ENCODE measurements around the gene RSPH10B2.
"Not testable (repeated sequence)": the region's sequence is repeated elsewhere in the genome, so short reads cannot be mapped to it uniquely, and the experiment has no call there.

The RSPH10B2 gene

GRCh38 chr7:6792113-6792872 lies 38.4 kb downstream of the RSPH10B2 start:
- not testable (repeated sequence) for DNase-seq (ENCODE audit: low spot score)

GRCh38 chr7:6794276-6794675 lies 40.4 kb downstream of the RSPH10B2 start:
- not testable (repeated sequence) for DNase-seq (ENCODE audit: low spot score)

DNA sequence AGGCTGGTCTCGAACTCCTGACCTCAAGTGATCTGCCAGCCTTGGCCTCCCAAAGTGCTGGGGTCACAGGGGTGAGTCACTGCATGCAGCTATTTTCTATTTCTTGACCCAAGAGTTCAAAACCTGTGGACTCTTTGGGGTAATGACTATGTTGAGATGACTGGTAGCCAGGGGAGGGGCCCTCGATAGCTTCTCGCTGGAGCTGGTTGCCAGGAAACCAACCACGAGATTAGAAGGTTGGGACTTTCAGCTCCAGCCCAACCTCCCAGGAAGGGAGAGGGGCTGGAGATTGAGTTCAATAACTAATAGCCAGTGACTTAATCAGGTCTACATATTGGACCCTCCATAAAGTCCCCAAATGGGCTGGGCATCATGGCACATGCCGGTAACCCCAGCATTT lies 43.3 kb downstream of the RSPH10B2 start:
- not testable (repeated sequence) for DNase-seq (ENCODE audit: low spot score)

- not testable (repeated sequence) for DNase-seq (ENCODE audit: low spot score)
These were observed 44.1 kb downstream of the RSPH10B2 start for GRCh38 chr7:6798047-6798446.

GRCh38 chr7:6799887-6800286 lies 46.0 kb downstream of the RSPH10B2 start:
- not testable (repeated sequence) for DNase-seq (ENCODE audit: low spot score)

- not testable (repeated sequence) for DNase-seq (ENCODE audit: low spot score)
These were observed 46.4 kb downstream of the RSPH10B2 start for GRCh38 chr7:6800331-6800730.

DNA sequence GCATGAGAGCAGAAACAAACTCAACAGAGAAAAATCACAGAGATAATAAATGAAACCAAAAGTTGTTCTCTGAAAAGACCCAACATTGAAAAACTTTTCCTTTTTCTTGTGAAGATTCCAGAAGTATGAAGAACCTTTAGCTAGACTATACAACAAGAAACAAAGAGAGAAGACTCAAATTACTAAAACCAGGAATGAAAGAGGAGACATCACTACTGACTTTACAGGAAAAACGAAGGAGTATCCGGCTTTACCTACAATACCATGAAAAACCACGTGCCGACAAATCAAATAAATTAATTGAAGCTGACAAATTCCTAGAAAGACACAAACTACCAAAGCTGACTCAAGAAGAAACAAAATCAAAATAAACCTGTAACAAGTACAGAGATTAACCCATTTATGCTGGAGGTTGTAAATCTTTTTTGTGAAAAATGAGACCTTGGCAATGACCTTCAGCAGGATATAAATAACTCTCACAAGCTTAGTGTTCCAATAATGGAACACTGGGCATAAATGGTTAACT lies 53.6 kb downstream of the RSPH10B2 start:
- not testable (repeated sequence) for DNase-seq (ENCODE audit: low spot score)

GRCh38 chr7:6807959-6808358 lies 54.1 kb downstream of the RSPH10B2 start:
- DNase-seq (ENCODE audit: low spot score): not testable (repeated sequence)

DNA sequence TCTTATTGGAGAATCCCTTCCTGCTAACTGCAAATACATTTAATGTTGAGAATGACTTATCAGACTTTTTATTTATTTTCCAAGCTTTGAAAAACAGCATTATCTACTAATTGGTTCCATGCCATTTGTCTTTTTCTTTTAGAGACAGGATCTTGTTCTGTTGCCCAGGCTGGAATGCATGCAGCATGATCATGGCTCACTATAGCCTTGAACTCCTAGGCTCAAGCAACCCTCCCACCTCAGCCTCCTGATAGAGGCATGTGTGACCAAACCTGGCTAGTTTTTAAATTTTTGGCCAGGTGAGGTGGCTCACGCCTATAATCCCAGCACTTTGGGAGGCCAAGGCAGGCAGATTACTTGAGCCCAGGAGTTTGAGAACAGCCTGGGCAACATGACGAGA lies 59.1 kb downstream of the RSPH10B2 start:
- not testable (repeated sequence) for DNase-seq (ENCODE audit: low spot score)

DNA sequence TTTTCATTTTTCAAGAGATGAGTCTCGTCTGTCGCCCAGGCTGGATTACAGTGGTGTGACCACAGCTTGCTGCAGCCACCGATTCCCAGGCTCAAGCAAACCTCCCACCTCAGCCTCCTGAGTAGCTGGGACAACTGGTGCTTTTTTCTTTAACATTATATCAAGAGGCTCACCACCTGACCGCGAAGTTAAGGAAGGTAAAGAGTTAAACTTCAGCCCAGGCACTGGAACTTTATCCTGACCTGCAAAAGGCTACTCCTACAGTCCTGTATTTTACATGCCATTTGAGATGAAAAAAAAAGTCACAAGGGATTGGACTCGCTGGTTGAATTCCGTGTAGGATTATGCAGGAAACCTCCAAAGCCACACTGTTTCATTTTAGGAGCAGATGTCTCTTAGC lies 61.6 kb downstream of the RSPH10B2 start:
- DNase-seq (ENCODE audit: low spot score): not testable (repeated sequence)

GRCh38 chr7:6821622-6822021 lies 67.7 kb downstream of the RSPH10B2 start:
- not testable (repeated sequence) for DNase-seq (ENCODE audit: low spot score)

DNA sequence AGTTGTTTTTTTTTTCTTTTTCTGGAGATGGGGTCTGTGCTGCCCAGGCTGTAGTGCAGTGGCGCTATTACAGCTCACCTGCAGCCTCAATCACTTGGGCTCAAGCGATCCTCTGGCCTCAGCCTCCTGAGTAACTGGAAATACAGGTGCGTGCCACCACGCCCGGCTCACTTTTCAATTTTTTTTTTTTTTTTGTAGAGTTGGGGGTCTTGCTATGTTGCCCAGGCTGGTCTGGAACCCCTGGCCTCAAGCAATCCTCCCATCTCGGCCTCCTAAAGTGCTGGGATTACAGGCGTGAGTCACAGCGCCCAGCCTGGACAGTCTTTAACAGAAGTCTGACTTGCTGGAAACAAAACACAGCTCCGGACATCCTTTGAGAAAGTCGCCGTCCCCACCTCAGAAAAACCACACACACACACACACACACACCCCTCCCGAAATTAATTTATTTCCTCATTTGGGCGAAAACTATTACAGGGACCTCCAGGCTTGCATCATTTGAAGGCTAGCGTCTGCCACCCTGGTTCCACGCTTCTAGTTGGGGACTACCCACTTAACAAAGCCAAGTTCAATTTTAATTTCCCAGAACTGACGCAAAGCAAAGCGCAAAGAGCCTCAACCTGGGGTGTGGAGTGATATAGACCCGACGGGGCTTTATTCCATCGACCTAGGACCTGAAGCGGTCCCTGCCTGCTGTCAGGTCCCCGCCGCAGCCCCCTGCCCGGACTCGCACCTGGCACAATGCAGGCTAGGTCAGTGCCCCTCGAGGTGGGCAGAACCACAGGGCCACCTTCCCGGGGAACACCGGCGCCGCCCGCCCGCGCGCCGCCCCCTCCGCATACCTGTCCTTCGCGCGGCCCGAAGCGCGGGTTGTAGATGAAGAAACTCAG lies 71.6 kb downstream of the RSPH10B2 start:
- not testable (repeated sequence) for DNase-seq (ENCODE audit: low spot score)

DNA sequence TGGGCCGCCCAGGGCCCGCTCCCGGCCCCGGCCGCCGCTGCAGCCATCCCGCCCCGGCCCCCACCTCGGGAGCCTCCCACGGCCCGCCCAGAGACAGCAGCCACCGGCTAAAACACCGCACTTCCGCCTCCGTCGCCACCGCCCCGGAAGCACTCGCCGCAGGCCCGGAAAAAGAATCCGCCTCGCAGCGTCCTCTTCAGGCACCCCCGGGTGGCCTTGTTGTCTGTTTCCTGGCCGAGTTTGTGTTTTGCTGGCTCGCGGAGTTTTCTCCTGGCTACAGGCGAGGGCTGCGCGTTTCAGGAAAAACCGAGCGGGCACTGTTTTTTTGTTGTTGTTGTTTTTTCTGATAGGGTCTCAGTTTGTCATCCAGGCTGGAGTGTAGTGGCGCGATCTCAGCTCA lies 72.2 kb downstream of the RSPH10B2 start, which contains the start of gene CCZ1B:
CCZ1B (minus strand) TSS at position 125 of the 400 bp plus-strand sequence; CDS start at position 47, 78 bp downstream.
- DNase-seq (ENCODE audit: low spot score): not testable (repeated sequence)

GRCh38 chr7:6827180-6827579 lies 73.3 kb downstream of the RSPH10B2 start:
- not testable (repeated sequence) for DNase-seq (ENCODE audit: low spot score)

DNA sequence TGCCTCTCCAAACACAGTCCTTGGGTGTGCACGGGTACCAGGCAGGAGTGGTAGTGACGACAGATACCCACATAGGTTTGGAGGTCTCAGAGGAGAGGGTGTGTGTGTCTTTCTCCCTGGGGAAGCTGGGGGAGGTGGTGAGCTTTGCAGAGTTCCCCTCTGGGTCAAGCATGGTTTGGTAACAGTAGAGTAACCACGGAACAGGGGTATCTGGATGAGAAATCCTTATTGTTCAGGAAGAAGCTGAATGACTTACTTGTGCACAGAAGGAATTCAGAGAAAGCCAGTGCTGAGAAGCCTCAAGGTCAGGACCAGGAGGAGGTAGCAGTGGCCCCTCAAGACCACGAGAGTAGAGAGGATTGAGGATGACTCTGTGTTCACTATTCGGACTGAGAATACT lies 75.7 kb downstream of the RSPH10B2 start:
- not testable (repeated sequence) for DNase-seq (ENCODE audit: low spot score)

- not testable (repeated sequence) for DNase-seq (ENCODE audit: low spot score)
These were observed 76.1 kb downstream of the RSPH10B2 start for GRCh38 chr7:6830026-6830425.

DNA sequence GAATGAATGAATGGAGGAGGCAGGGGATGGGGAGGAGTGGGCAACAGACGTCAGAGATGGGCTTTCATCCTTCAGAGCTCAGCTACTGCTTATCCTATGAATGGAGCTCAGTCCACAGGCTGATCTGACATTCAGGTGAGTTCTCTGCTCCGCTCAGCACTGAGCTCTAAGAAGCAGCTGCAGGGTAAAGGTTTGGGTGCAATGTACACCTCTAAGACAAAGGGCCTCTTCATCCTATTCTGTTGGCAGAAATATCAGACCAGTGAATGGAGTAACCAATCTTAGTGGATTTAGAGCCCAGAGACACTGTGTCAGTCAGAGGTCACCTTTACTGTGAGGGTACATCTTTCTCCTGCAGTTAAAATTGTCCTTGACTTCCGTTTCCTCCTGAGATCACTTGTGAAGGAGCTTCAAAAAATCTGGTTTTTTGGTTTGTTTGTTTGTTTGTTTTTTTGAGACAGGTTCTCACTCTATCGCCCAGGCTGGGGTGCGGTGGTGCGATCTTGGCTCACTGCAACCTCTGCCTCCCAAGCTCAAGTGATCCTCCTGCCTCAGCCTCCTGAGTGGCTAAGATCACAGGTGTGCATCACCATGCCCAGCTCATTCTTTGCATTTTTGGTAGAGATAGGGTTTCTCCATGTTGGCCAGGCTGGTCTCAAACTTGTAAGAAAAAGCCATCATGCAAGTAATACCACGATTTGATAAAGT lies 77.3 kb downstream of the RSPH10B2 start:
- DNase-seq (ENCODE audit: low spot score): no peak

GRCh38 chr7:6833636-6834035 lies 79.7 kb downstream of the RSPH10B2 start:
- no peak for DNase-seq (ENCODE audit: low spot score)

GRCh38 chr7:6835521-6835920 lies 81.6 kb downstream of the RSPH10B2 start:
- not testable (repeated sequence) for DNase-seq (ENCODE audit: low spot score)

DNA sequence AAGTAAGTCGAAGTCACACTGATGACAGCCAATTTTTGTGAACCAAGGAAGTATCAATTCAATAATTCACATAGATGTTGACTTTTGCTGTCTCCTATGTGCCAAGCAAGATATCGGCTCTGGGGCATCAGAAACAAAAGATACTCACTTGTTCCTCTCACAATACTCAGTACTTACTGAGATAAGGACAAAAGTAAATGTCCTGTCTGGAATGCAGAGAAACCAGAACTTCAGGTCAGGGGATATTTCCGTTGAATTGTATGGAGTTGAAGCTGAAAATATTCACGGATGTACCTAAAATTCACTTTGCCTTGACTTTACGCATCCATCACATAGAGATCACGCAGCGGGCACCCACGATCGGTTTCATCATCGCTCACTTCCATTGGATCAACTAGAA lies 83.2 kb downstream of the RSPH10B2 start:
- DNase-seq (ENCODE audit: low spot score): not testable (repeated sequence)

DNA sequence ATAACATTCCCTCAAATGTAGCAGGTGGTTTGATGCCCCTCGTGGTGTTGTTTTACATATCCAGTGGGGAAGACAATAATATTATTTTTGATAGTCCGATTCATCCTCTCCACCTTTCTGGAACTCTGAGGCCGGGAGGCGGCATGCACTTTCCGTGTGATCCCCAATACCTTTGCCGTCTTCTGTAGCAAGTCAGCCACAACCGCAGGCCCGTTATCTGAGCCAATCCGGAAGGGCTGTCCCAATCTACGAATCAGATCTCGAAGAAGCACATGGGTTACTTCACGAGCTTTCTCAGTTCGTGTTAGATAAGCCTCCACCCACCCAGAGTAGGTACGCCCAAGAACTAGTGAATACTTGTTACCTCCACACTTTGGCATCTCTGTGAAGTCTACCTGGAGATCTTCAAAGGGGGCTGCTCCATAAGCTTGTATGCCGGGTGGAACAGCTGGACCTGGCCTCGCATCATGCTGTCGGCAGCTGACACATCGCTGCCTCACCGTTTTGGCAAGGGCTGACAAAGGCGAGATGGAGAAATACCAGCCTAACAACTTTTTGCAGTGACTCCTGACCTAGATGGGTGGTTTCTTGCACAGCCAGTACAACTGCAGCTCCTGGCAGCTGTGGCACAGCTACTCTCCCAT lies 88.5 kb downstream of the RSPH10B2 start:
- DNase-seq (ENCODE audit: low spot score): not testable (repeated sequence)

Measured in HuH-7 (cell line).